Karpas-422 (cell line): ENCODE data around the gene NAPA. TPM values are rescaled to one million over a fixed set of nuclear protein-coding genes. Genes with fewer than 3 reads are reported as not detected.

Experiments
- DNase-seq: peaks from one replicate; pipeline ENCODE4 v3.0.0-alpha.2; 2015
- H2AFZ ChIP-seq: fragments of 200-600 bp; sonication (generic); 2 replicates; pipeline ENCODE4 v1.6.1; 2014; ENCODE audit warnings: antibody characterized with exemption, low read length, mixed read lengths
- H3K27ac ChIP-seq: fragments of 200-600 bp; sonication (generic); 2 replicates; pipeline ENCODE4 v1.5.1; 2014; ENCODE audit warnings: mild to moderate bottlenecking, low read length, moderate library complexity
- H3K27me3 ChIP-seq: fragments of 200-600 bp; sonication (generic); 2 replicates; pipeline ENCODE4 v1.6.1; 2014; ENCODE audit warnings: low read length, mixed read lengths
- H3K36me3 ChIP-seq: fragments of 200-600 bp; sonication (generic); 2 replicates; pipeline ENCODE4 v1.6.1; 2014; ENCODE audit warnings: low read length, mixed read lengths; ENCODE audit not compliant: insufficient read depth
- H3K4me1 ChIP-seq: fragments of 200-600 bp; sonication (generic); 2 replicates; pipeline ENCODE4 v1.6.1; 2014; ENCODE audit warnings: mild to moderate bottlenecking, low read length, mixed read lengths
- H3K4me2 ChIP-seq: fragments of 200-600 bp; sonication (generic); 2 replicates; pipeline ENCODE4 v1.6.1; 2014; ENCODE audit warnings: low read length, low read depth, mild to moderate bottlenecking; ENCODE audit not compliant: poor library complexity, severe bottlenecking
- H3K4me3 ChIP-seq: fragments of 200-600 bp; sonication (generic); 2 replicates; pipeline ENCODE4 v1.5.1; 2014; ENCODE audit warnings: mild to moderate bottlenecking, antibody characterized with exemption, low read length, mixed read lengths
- H3K79me2 ChIP-seq: fragments of 200-600 bp; sonication (generic); 2 replicates; pipeline ENCODE4 v1.6.1; 2014; ENCODE audit warnings: mild to moderate bottlenecking, low read length, mixed read lengths
- H3K9ac ChIP-seq: fragments of 200-600 bp; sonication (generic); 2 replicates; pipeline ENCODE4 v1.6.0; 2014; ENCODE audit warnings: low read length
- H3K9me2 ChIP-seq: fragments of 200-600 bp; sonication (generic), shearing (Covaris generic); replicated peaks from 2 replicates; pipeline ENCODE4 v1.6.0; 2014; ENCODE audit warnings: mild to moderate bottlenecking, low read length, moderate library complexity; ENCODE audit not compliant: insufficient read depth
- H3K9me3 ChIP-seq: fragments of 300-700, 200-600 bp; sonication (generic); 2 replicates; pipeline ENCODE4 v1.6.1; 2014; ENCODE audit warnings: low read length, mixed read lengths
- H4K20me1 ChIP-seq: fragments of 200-600 bp; sonication (generic); 2 replicates; pipeline ENCODE4 v1.6.1; 2014; ENCODE audit warnings: mild to moderate bottlenecking, antibody characterized with exemption, low read length, low read depth; ENCODE audit not compliant: insufficient read depth
- total RNA-seq: library from RNA; depleted of rRNA; stranded (reverse); fragments of >200 nt; shearing (Covaris generic); gene quantifications from 2 replicates; pipeline ENCODE4 v1.2.3, GENCODE V29; 2014; ENCODE audit warnings: low replicate concordance

The NAPA gene
- total RNA-seq, 1 experiment from 2014 or later, result 60.8 TPM

GRCh38 chr19:47499863-47500830, 14.7 kb downstream of the NAPA start:
- DNase-seq, result no peak
- Histone ChIP-seq H3K27me3 (no peaks in the 10 kb centered on the region), H3K9me2 (no peaks in the 10 kb centered on the region), H3K9me3 (no peaks in the 10 kb centered on the region), H3K4me3 (no peak overlapping the region), H2AFZ (no peak overlapping the region), H4K20me1 (0 out of 2 replicates have a peak, but pooled peaks cover 1% of the 10 kb centered on the region), H3K9ac (no peak overlapping the region), H3K79me2 (peaks cover 3% of the 10 kb centered on the region; the same call in 1 of the 2 replicates), H3K36me3 (0 out of 2 replicates have a peak, but pooled peaks cover 3% of the 10 kb centered on the region), H3K4me1 (no peaks in the 10 kb centered on the region), H3K4me2 (no peak overlapping the region), H3K27ac (no peak overlapping the region)

GRCh38 chr19:47499371-47499770, 15.5 kb downstream of the NAPA start:
- Histone ChIP-seq H4K20me1 (no peaks in the 10 kb centered on the region), H2AFZ (no peak overlapping the region), H3K27ac (no peak overlapping the region), H3K27me3 (no peaks in the 10 kb centered on the region), H3K36me3 (0 out of 2 replicates have a peak, but pooled peaks cover 3% of the 10 kb centered on the region), H3K9ac (no peak overlapping the region), H3K9me3 (no peaks in the 10 kb centered on the region), H3K4me3 (no peak overlapping the region), H3K79me2 (no peaks in the 10 kb centered on the region; the same call in 1 of the 2 replicates), H3K9me2 (no peaks in the 10 kb centered on the region), H3K4me1 (no peaks in the 10 kb centered on the region), H3K4me2 (no peak overlapping the region)
- no peak for DNase-seq

- H3K4me1 ChIP-seq, result no peaks in the 10 kb centered on the region
- H3K9me3 ChIP-seq, result no peaks in the 10 kb centered on the region
- H3K27me3 ChIP-seq, result no peaks in the 10 kb centered on the region
- DNase-seq, result no peak
- no peak overlapping the region for H3K27ac ChIP-seq
- H4K20me1 ChIP-seq, result no peaks in the 10 kb centered on the region
- no peak overlapping the region for H2AFZ ChIP-seq
- no peak overlapping the region for H3K9ac ChIP-seq
- no peaks in the 10 kb centered on the region for H3K9me2 ChIP-seq
- no peak overlapping the region for H3K4me3 ChIP-seq
- no peak overlapping the region for H3K4me2 ChIP-seq
- no peaks in the 10 kb centered on the region; the same call in 1 of the 2 replicates for H3K79me2 ChIP-seq
- H3K36me3 ChIP-seq, result 0 out of 2 replicates have a peak, but pooled peaks cover 1% of the 10 kb centered on the region
These were observed 16.3 kb downstream of the NAPA start for GRCh38 chr19:47498561-47498960.

GRCh38 chr19:47497821-47498520, 16.9 kb downstream of the NAPA start:
- Histone ChIP-seq H4K20me1 (no peaks in the 10 kb centered on the region), H3K9me2 (no peaks in the 10 kb centered on the region), H3K36me3 (no peaks in the 10 kb centered on the region), H3K9me3 (no peaks in the 10 kb centered on the region), H3K9ac (no peak overlapping the region), H3K27ac (no peak overlapping the region), H3K4me2 (no peak overlapping the region), H3K27me3 (no peaks in the 10 kb centered on the region), H3K79me2 (no peaks in the 10 kb centered on the region), H3K4me1 (no peaks in the 10 kb centered on the region), H3K4me3 (no peak overlapping the region), H2AFZ (no peak overlapping the region)
- no peak for DNase-seq

- no peaks in the 10 kb centered on the region for H4K20me1 ChIP-seq
- no peaks in the 10 kb centered on the region for H3K36me3 ChIP-seq
- no peaks in the 10 kb centered on the region for H3K27me3 ChIP-seq
- no peaks in the 10 kb centered on the region for H3K9me3 ChIP-seq
- H3K4me3 ChIP-seq, result no peak overlapping the region
- no peak overlapping the region for H3K27ac ChIP-seq
- H3K9me2 ChIP-seq, result no peaks in the 10 kb centered on the region
- H3K79me2 ChIP-seq, result no peaks in the 10 kb centered on the region
- H2AFZ ChIP-seq, result no peak overlapping the region
- H3K4me1 ChIP-seq, result no peaks in the 10 kb centered on the region
- no peak overlapping the region for H3K9ac ChIP-seq
- DNase-seq, result no peak
- H3K4me2 ChIP-seq, result no peak overlapping the region
These were observed 17.7 kb downstream of the NAPA start for GRCh38 chr19:47497050-47497766.

- no peaks in the 10 kb centered on the region for H3K9me3 ChIP-seq
- H3K27me3 ChIP-seq, result no peaks in the 10 kb centered on the region
- H3K36me3 ChIP-seq, result no peaks in the 10 kb centered on the region
- H3K9me2 ChIP-seq, result no peaks in the 10 kb centered on the region
- no peak overlapping the region for H3K9ac ChIP-seq
- no peaks in the 10 kb centered on the region for H4K20me1 ChIP-seq
- H3K79me2 ChIP-seq, result no peaks in the 10 kb centered on the region
- H3K4me1 ChIP-seq, result no peaks in the 10 kb centered on the region
- H3K4me2 ChIP-seq, result no peak overlapping the region
- H2AFZ ChIP-seq, result no peak overlapping the region
- no peak for DNase-seq
- H3K4me3 ChIP-seq, result no peak overlapping the region
- no peak overlapping the region for H3K27ac ChIP-seq
These were observed 19.1 kb downstream of the NAPA start for GRCh38 chr19:47495478-47496372.

GRCh38 chr19:47494729-47495128, 20.1 kb downstream of the NAPA start:
- Histone ChIP-seq H3K4me3 (no peak overlapping the region), H3K27ac (no peak overlapping the region), H3K9me3 (no peaks in the 10 kb centered on the region), H3K4me1 (no peaks in the 10 kb centered on the region), H3K4me2 (no peak overlapping the region), H3K27me3 (no peaks in the 10 kb centered on the region), H3K36me3 (no peaks in the 10 kb centered on the region), H4K20me1 (no peaks in the 10 kb centered on the region), H2AFZ (no peak overlapping the region), H3K9me2 (no peaks in the 10 kb centered on the region), H3K9ac (no peak overlapping the region), H3K79me2 (no peaks in the 10 kb centered on the region)
- DNase-seq, result no peak
